ENCODE results near the gene JAKMIP1.
"Not testable (repeated sequence)": the region's sequence is repeated elsewhere in the genome, so short reads cannot be mapped to it uniquely, and the experiment has no call there.

The JAKMIP1 gene

DNA sequence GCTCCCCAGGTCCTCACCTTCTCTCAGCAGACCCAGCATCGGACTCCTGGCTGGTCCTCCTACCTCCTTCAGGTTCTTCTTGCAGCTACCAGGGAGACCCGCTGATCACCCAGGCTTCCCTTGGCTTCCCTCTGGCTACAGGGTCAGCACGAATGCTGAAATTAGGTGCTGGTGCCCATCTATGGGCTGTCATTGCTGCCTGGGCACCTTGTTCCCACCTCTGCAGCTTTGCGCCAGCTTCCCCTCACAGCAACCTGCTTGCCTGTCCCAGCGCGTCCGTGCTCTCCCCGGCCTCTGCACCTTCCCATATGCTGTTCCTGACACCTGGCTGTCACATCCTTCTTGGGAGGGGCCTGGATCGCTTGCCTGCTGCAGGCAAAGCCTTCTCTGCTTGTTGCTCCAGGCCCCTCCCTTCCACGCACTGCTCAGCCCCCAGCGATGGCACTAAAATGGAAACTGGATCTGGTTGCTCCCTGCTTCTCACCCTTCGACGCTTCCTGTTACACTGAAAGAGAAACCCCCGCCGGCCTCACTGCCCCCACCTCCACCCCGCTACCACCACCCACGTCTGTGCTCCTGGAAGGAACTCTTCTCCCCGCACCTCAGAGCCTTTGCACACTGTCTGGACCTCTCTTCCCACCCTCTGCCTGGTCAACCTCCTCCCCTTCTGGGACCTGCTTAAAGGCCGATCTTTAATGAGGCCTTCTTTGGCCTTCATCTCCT lies 204.3 kb downstream of the JAKMIP1 start:
- no peak for DNase-seq (ENCODE audit: low spot score)

DNA sequence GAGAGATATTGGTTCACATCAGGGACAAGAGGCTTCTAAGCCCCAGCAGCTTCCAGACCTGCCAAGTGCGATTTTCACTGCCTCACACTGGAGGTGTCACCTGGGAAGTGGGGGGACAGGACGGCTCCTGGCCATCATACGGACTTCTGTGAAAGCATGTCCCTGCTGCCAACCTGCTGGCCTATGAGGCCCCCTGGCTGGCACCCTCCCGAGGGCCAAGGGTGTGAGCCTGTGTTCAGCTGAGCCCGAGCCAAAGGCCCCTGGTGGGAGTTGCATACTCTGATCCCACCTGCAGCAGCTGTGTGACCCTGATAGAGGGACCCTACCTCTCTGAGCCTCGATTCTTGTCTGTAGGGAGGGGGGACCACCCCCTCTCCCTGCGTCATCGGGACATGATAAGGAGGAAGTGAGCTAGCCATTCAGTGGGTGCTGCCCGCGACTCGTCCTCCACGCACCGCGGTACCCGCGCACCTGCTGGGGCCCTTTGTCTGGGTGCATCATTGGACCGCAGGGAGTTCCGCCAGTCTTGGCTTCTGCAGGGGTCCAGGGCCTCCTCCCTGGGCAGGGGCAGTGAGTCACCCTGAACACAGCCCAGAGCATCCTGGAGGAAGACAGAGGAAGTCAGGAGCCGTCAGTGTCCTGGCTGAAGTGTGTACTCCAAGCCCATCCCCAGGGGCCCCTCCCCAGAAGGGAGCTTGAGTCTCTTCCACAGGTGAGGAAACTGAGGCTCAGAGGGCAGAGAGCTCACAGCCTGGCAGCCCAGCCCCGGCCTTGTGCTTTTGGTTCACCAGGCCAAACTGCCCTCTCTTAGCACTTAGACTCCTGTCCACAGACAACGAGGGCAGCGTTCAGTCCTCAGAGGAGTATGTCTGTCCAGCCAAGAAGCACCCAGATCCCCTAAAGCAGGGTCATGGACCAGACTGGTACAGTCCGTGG lies 206.2 kb downstream of the JAKMIP1 start:
- DNase-seq (ENCODE audit: low spot score) (no peak), FAIRE-seq (no peak)

More for the DNA sequence above, 204.3 kb downstream of the JAKMIP1 start:
- no peak for FAIRE-seq

- not testable (repeated sequence) for DNase-seq (ENCODE audit: low spot score); FAIRE-seq
Observed at GRCh38 chr4:5993346-5993745, 207.0 kb downstream of the JAKMIP1 start.

DNA sequence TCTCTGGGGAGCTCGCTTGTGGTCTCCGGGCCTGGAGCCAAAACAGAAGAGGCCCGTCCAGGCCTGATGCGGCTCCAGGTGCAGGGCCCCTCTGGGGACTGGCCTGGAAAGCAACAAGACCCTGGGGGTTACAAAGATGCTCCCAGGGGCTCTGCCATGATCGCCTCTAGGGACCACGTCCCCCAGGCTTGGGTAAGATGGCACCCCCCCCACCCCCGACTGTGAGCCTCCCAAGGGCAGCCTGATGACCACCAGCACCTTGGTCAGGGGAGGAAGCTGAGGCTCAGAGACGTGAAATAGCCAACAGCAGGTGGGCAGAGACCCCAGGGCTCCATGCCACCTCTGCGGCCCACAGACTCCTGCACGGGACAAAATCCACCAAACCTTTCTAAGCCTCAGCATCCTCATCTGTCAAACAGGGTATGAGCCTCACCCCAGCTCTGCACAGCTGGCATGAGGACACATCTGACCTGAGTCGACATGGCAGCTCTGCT lies 207.5 kb downstream of the JAKMIP1 start:
- no peak for FAIRE-seq

DNA sequence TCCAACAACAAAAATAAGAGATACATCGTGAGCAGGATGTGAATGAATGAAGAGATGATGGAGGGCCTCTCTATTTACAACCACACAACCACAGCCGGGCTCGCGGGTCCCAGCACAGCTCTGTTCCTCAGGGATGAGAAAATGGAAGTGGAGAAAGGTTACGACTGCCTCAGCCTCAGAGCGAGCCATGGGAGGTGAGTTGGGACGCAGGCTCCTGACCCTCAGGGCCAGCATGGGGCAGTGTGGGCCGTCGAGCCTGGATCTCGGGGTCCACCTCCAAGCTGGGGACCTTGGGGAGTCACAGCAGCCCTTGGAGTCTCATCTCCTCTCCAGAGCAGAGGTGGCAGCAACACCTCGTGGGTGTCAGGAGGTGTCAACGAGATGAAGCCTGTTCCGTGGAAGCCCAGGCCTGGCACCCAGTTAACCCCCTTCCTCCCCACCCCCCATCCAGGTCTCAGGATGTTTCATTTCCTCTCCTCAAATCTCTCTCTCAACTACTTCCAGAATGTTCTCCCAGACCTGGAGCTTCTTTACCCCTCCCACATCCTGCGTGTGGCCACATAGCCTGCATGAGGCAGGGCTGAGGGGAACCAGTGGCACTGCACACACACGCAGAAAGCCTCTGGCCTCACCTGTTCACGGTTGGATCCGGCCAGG lies 208.1 kb downstream of the JAKMIP1 start:
- FAIRE-seq (no peak), DNase-seq (ENCODE audit: low spot score) (no peak)

More for the DNA sequence above, 207.5 kb downstream of the JAKMIP1 start:
- no peak for DNase-seq (ENCODE audit: low spot score)

- DNase-seq (ENCODE audit: low spot score) (no peak), FAIRE-seq (no peak)
Observed at GRCh38 chr4:5991405-5991804, 208.9 kb downstream of the JAKMIP1 start.

DNA sequence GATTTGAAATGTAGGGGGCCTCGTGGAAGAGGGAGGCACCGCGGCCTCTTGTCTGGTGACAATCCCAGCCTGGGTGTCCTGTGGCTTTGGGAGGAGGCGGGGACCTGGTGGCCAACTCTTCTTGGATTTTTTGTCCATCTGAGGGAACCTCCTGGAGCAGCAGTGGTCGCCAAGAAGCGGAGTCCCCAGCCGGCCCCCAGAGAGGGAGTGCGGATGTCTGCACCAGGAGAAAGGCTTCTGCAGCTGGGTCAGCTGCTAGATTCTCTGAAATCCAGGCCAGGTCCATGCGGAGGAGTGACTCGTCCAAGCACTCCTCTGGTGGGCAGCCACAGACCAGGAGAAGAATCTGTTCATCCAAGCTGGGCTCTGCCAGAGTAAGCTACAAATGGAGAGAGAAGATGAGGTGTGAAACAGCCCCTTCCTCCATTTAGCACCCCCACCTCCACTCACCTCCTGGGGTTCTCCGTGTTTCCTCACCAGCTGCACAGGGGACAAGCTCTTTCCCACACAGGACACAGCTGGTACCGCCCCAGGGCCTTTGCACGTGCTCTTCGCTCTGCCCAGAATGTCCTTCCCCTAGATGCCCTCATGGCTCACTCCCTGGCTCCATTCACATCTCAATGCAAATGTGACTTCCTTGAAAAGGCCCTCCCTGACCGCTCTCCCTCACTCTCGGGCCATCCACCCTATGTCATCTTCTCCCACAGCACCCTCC lies 209.7 kb downstream of the JAKMIP1 start:
- DNase-seq (ENCODE audit: low spot score), result no peak
- no peak for FAIRE-seq

DNA sequence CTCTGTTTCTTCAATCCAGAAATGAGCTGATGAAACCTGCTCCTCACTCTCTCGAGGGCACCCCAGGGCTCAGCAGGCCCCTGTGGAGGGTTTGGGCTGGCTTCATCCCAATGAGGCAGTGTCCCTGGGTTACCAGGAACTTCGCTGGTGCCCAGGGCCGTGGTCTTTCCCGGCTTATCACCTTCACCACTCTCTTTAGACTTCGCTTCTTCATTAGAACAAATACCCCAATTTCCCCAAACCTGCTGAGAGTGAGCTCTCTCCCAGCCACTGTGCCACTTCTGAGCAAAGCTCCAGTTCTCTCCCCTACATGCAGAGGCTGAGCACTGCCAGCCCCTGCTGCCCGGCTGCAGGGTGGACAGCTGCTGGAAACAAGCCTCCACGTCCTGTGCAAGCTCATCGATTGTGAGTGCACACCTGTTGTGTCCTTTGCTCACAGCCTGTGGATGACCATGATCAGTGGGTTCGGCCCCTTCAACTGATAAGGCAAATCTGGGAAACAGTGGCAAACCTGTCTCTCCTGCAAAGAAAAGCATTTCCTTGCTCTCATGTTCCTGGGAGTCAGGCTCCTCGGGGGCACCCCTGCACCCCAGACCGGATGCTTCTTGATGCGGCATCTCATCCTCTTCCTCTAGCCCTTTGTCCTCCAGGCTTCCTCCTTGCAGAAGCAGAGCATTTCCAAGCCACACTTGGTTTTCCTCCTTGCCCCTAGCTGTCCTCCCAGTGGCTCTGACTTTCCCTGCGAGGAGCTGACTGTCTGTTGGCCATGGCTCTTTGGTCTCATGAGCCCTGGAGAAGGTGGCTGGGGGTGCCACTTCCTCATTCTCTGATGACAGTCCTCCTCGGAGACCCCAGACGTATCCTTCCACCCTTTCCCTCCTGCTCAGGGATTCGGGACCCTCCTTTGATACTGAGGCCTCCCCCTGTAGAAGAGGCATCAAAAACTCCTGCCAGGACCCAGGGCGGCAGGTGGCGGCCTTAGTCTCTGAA lies 210.8 kb downstream of the JAKMIP1 start:
- FAIRE-seq (no peak), DNase-seq (ENCODE audit: low spot score) (no peak)

DNA sequence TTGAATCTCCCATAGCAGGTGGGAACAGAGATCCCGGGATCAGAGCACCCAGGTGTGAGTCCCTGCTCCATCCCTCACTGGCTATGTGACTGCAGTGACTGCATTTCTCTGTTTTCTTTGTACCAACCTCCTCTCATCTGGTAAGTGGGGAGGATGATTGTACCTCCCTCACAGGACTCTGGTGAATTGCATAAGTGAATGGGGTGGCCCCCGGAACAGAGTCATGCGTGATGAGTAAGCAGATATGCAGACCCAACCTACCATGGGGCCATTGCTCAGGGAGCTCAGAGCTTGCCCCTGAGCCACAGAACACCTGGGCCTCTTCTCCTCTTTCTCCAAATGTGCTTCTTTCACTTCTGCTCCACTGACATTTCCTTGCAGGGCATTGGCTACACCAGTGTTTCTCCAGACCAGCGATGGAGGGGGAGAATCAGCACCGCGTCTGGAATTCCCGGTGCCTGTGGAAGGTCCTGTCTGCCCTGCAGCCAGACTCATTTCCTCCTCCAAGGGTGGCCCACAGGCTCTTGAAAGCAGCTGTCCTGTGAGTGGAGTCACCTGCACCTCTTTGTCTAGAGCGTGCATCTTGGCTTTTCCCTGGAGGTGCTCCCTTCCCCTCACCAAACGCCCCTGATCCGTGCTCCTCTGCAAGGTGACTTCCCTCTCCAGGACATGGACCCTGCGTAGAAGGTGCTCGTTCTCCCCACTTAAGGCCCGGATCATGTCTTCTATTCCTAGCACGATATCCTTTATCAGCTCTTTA lies 212.1 kb downstream of the JAKMIP1 start:
- DNase-seq (ENCODE audit: low spot score), result no peak
- FAIRE-seq, result no peak

DNA sequence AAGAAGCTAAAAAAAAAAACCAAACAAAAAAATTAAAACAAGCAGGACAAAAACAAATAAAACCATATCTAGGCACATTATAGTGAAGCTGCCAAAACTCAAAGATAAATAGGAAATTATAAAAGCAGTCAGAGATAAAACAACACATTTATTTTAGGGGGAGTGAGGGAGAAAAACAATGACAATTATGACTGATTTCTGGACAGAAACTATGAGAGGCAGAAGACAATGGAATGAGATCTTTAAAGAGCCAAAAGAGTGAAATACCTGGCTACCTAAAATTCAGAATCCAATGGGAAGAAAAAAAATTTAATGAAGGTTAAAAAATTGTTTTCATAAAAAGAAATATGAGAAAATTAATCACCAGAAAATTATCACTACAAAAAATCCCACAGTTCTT lies 215.5 kb downstream of the JAKMIP1 start:
- FAIRE-seq, result no peak

DNA sequence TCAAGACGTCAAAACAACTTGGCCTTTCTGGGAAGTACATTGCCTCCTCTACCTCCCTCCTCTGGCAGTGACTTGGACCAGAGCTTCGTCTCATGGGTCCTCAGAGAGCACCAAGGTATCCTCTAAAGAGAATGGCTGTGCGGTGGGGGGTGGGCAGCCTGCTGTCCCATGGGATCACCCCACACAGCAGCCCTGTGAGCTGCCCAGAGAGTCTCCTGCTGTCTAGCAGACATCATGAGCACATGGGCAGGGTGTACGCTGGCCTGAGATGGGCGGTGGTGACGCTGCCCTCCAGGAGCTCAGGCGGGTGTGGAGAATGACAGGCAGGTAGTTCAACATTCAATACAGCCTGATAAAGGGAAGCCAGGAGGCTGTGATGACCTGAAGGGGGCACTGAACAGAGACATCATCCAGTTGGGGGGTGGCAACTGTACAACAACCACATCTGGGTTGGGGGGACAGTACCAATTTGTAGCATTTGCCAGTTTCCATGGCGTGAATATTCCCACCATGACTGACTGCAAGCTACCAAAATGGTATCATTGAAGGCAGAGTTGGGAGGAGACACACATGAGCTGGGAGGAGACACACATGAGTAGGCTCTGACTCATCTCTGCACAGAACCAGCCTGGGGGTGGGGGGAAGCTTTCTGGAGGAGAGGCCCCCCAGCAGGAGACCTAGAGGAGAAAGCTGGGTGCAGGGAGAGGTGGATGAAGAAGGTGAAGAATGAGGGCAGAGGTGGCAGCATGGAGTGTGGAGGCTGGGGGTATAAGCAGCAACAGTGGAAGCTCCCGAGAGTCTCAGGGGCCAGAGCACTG lies 218.0 kb downstream of the JAKMIP1 start:
- DNase-seq (ENCODE audit: low spot score), result no peak
- FAIRE-seq, result no peak

More for the DNA sequence above, 215.5 kb downstream of the JAKMIP1 start:
- no peak for DNase-seq (ENCODE audit: low spot score)

DNA sequence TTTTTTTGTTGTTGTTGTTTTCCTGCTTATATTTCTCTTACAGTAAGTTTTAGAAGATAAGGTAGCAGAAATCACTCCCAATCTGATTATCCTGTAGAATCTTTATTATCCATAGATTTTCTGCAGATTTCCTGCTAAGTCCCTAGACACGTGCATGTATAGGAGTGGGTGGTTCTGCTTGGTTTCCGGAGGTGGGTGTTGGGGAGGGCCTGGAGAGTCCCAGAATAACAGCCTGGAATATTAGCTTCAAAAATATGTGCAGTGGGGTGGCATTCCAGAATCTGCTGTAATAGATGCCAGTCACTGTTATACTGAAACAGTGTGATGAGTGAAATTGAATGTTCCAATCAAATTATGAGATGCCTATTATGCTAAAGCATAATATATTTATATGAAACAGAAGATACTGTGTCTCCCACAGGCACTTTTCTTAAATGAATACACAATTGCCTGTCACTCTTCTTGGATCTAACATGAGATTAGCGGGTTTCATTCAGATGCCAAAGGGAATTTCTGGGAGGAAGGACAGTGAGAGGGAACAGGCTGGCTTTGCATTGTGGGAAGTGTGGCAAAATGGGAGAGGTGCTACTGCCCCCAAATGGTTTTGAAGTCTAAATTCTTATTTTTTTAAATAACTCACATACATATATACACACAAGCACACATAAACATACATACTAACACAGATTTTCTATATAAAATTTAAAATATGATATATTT lies 219.8 kb downstream of the JAKMIP1 start:
- FAIRE-seq, result no peak
- no peak for DNase-seq (ENCODE audit: low spot score)

DNA sequence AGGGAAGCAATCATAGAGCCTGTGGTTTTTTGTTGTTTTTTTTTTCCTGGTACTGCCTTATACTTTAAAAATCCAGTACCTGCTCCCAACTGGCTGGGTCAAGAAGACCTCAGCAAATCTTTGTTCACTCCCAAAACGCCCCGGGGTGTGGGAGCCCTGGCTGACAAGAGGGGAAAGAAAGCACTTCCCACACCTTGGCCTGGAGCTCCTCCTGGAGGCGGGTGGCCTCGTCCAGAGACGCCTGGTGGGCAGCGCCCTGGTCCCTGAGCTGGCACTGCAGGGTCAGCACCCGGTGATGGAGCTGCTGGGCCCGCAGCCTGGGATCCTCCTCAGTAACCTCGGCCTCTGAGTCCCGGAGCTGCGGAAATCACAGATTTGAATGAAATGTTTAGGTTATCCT lies 220.4 kb downstream of the JAKMIP1 start:
- DNase-seq (ENCODE audit: low spot score) (no peak), FAIRE-seq (no peak)

GRCh38 chr4:5976921-5977320 lies 223.4 kb downstream of the JAKMIP1 start:
- DNase-seq (ENCODE audit: low spot score), result no peak
- FAIRE-seq, result no peak

DNA sequence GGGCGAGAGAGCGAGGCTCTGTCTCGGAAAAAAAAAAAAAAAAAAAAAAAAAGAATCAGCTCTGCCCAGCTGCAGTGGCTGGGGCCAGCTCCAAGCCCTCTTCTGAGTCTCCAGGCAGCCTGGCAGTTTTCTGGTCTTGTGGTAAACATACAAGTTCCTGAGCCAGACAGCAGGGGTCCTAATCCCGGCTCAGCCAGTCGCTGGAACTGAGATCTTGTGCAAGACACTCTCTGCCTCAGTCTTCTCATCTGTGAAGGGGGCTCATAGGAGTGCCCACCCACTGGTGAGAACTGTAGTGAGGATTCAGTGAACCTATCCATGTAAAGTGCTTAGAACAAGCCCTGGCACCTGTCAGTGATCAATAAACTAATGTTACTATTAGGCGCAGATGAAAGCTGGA lies 223.9 kb downstream of the JAKMIP1 start:
- DNase-seq (ENCODE audit: low spot score) (no peak), FAIRE-seq (no peak)
